GM19468 (cell line): ENCODE measurements around the gene GRIN2C.

ENCODE experiments used
- ATAC-seq: cut with Tn5 transposase; IDR thresholded peaks from one replicate; pipeline ENCODE4 v1.9.1; 2021; ENCODE audit warnings: mild to moderate bottlenecking, moderate library complexity, moderate number of reproducible peaks; ENCODE audit not compliant: unreplicated experiment; ENCODE audit errors: extremely low read depth

The GRIN2C gene

GRCh38 chr17:74830861-74831260 is 28.8 kb downstream of the GRIN2C start:
- ATAC-seq, result no peak

- ATAC-seq, result no peak
Observed at GRCh38 chr17:74827800-74828199, 31.9 kb downstream of the GRIN2C start.

- no peak for ATAC-seq
Observed at GRCh38 chr17:74825952-74826719, 33.5 kb downstream of the GRIN2C start.

GRCh38 chr17:74824961-74825627 is 34.6 kb downstream of the GRIN2C start:
- no peak for ATAC-seq

GRCh38 chr17:74822939-74823367 is 36.7 kb downstream of the GRIN2C start:
- no peak for ATAC-seq

- no peak for ATAC-seq
Observed at GRCh38 chr17:74822335-74822938, 37.2 kb downstream of the GRIN2C start.

- no peak for ATAC-seq
Observed at GRCh38 chr17:74821655-74822334, 37.9 kb downstream of the GRIN2C start.

GRCh38 chr17:74819801-74820436 is 39.8 kb downstream of the GRIN2C start:
- ATAC-seq, result no peak

GRCh38 chr17:74818291-74818938 is 41.3 kb downstream of the GRIN2C start:
- ATAC-seq, result no peak

- ATAC-seq, result no peak
Observed at GRCh38 chr17:74816905-74817620, 42.6 kb downstream of the GRIN2C start.

GRCh38 chr17:74815550-74816370 is 43.9 kb downstream of the GRIN2C start:
- ATAC-seq, result no peak

GRCh38 chr17:74815067-74815466 is 44.6 kb downstream of the GRIN2C start:
- no peak for ATAC-seq

- no peak for ATAC-seq
Observed at GRCh38 chr17:74814453-74814852, 45.2 kb downstream of the GRIN2C start.

GRCh38 chr17:74812109-74813009 is 47.3 kb downstream of the GRIN2C start:
- ATAC-seq, result no peak

GRCh38 chr17:74810699-74811485 is 48.8 kb downstream of the GRIN2C start:
- ATAC-seq, result no peak

- no peak for ATAC-seq
Observed at GRCh38 chr17:74808714-74809430, 50.8 kb downstream of the GRIN2C start.
